Astrocyte (in vitro differentiated cells and primary cell): ENCODE data around the gene C12orf57. TPM values are rescaled to one million over a fixed set of nuclear protein-coding genes. Genes with fewer than 3 reads are reported as not detected.

ENCODE experiments used
- DNase-seq: peaks from one replicate; pipeline ENCODE4 v3.0.0-alpha.2; 2010; ENCODE audit warnings: low read depth
- FAIRE-seq: peaks from 2 replicates; lab custom pipeline; 2011; peaks lifted over from hg19 to GRCh38; lab: Jason Lieb, UNC
- H2AFZ ChIP-seq: 2 replicates; pipeline ENCODE4 v1.6.0; 2012; ENCODE audit warnings: low read depth, low read length, inconsistent platforms
- H3K27ac ChIP-seq: 2 replicates; pipeline ENCODE4 v1.5.1; 2011; ENCODE audit warnings: low read depth, low read length, inconsistent platforms
- H3K27me3 ChIP-seq: 2 replicates; pipeline ENCODE4 v1.6.0; 2011; ENCODE audit warnings: low read length, inconsistent platforms; ENCODE audit not compliant: insufficient read depth
- H3K36me3 ChIP-seq: 2 replicates; pipeline ENCODE4 v1.5.1; 2011; ENCODE audit warnings: low read length, inconsistent platforms; ENCODE audit not compliant: insufficient read depth
- H3K4me1 ChIP-seq: 2 replicates; pipeline ENCODE4 v1.5.1; 2011; ENCODE audit warnings: low read length, inconsistent platforms; ENCODE audit not compliant: insufficient read depth
- H3K4me2 ChIP-seq: 2 replicates; pipeline ENCODE4 v1.6.0; 2012; ENCODE audit warnings: low read length, inconsistent platforms
- H3K4me3 ChIP-seq: 2 replicates; pipeline ENCODE4 v1.5.1; 2011; ENCODE audit warnings: low read depth, mild to moderate bottlenecking, low read length, inconsistent platforms; ENCODE audit not compliant: insufficient read depth
- H3K79me2 ChIP-seq: 2 replicates; pipeline ENCODE4 v1.6.0; 2012; ENCODE audit warnings: mild to moderate bottlenecking, low read length, inconsistent platforms; ENCODE audit not compliant: insufficient read depth
- H3K9ac ChIP-seq: 2 replicates; pipeline ENCODE4 v1.6.0; 2012; ENCODE audit warnings: mild to moderate bottlenecking, low read length, inconsistent platforms
- H3K9me3 ChIP-seq: 2 replicates; pipeline ENCODE4 v1.5.1; 2012; ENCODE audit warnings: low read depth, mild to moderate bottlenecking, low read length, inconsistent platforms; ENCODE audit not compliant: insufficient read depth
- H4K20me1 ChIP-seq: 2 replicates; pipeline ENCODE4 v1.6.0; 2012; ENCODE audit warnings: low read length, inconsistent platforms; ENCODE audit not compliant: insufficient read depth
- H3K27ac Mint-ChIP-seq: one replicate; pipeline ENCODE4 v1.8.0; 2021; ENCODE audit warnings: mild to moderate bottlenecking, mixed read lengths; ENCODE audit not compliant: unreplicated experiment
- H3K27me3 Mint-ChIP-seq: one replicate; pipeline ENCODE4 v1.8.0; 2021; ENCODE audit warnings: low read depth, mixed read lengths; ENCODE audit not compliant: unreplicated experiment
- H3K36me3 Mint-ChIP-seq: one replicate; pipeline ENCODE4 v1.8.0; 2021; ENCODE audit warnings: low read depth, mixed read lengths; ENCODE audit not compliant: unreplicated experiment
- H3K4me1 Mint-ChIP-seq: one replicate; pipeline ENCODE4 v1.8.0; 2021; ENCODE audit warnings: low read depth, mixed read lengths; ENCODE audit not compliant: unreplicated experiment
- H3K4me3 Mint-ChIP-seq: one replicate; pipeline ENCODE4 v1.8.0; 2021; ENCODE audit warnings: mild to moderate bottlenecking, moderate library complexity, mixed read lengths; ENCODE audit not compliant: unreplicated experiment
- H3K9me3 Mint-ChIP-seq: one replicate; pipeline ENCODE4 v1.8.0; 2021; ENCODE audit warnings: mild to moderate bottlenecking, mixed read lengths; ENCODE audit not compliant: unreplicated experiment
- EZH2 ChIP-seq: IDR thresholded peaks from 2 replicates; pipeline ENCODE4 v1.6.1; 2012; ENCODE audit warnings: mild to moderate bottlenecking, low read length, inconsistent platforms; ENCODE audit not compliant: insufficient read depth
- total RNA-seq: library from RNA; stranded (reverse); gene quantifications from 2 replicates; pipeline ENCODE4 v1.2.1, GENCODE V29; 2021
- TF ChIP-seq, protein P1 (sequence below): IDR thresholded peaks from 2 replicates; pipeline ENCODE4 v1.5.1; 2011; ENCODE audit warnings: low read depth, mild to moderate bottlenecking, inconsistent platforms, low read length, moderate library complexity; ENCODE audit not compliant: insufficient read depth

The C12orf57 gene
- total RNA-seq, 1 donor from 2014 or later: 117 TPM

DNA sequence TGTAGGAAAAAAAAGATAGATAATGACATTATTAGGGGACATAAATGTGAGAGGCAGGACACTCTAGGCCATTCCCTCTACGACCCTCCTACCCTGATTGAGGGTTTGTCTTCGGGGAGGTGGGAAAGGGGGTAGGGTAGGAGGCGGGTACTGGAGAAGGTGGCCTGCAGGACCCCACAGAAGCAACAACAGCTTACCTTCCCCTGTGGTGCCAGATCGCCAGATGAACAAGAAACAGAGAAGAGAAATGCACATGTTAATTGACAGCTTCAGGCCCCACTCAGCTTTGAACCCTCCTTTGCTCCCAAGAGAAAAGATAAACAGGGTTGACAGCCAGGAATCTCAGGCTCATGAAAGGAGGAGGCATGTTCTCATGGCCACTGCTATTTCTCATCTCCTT, 21.9 kb downstream of the C12orf57 start:
- H3K4me3 ChIP-seq: no peak overlapping the region
- H2AFZ ChIP-seq: no peak overlapping the region
- Mint-ChIP-seq H3K4me3 (peak overlapping the region; percentile 20), H3K27ac (peak overlapping the region; percentile 72), H3K9me3 (no peaks in the 10 kb centered on the region), H3K36me3 (peaks cover 12% of the 10 kb centered on the region), H3K27me3 (no peaks in the 10 kb centered on the region), H3K4me1 (peaks cover 19% of the 10 kb centered on the region)
- H3K79me2 ChIP-seq: peaks cover 36% of the 10 kb centered on the region
- no peak overlapping the region for H3K9ac ChIP-seq
- DNase-seq (no peak), FAIRE-seq (no peak)
- no peak overlapping the region for H3K27ac ChIP-seq
- no peaks in the 10 kb centered on the region for H3K27me3 ChIP-seq
- peaks cover 25% of the 10 kb centered on the region for H3K4me1 ChIP-seq
- peaks cover 29% of the 10 kb centered on the region for H3K36me3 ChIP-seq
- H3K9me3 ChIP-seq: no peaks in the 10 kb centered on the region
- TF ChIP-seq EZH2: no peak
- TF ChIP-seq, protein P1, sequence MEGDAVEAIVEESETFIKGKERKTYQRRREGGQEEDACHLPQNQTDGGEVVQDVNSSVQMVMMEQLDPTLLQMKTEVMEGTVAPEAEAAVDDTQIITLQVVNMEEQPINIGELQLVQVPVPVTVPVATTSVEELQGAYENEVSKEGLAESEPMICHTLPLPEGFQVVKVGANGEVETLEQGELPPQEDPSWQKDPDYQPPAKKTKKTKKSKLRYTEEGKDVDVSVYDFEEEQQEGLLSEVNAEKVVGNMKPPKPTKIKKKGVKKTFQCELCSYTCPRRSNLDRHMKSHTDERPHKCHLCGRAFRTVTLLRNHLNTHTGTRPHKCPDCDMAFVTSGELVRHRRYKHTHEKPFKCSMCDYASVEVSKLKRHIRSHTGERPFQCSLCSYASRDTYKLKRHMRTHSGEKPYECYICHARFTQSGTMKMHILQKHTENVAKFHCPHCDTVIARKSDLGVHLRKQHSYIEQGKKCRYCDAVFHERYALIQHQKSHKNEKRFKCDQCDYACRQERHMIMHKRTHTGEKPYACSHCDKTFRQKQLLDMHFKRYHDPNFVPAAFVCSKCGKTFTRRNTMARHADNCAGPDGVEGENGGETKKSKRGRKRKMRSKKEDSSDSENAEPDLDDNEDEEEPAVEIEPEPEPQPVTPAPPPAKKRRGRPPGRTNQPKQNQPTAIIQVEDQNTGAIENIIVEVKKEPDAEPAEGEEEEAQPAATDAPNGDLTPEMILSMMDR: no peak
- H3K4me2 ChIP-seq: no peak overlapping the region
- H4K20me1 ChIP-seq: peaks cover 7% of the 10 kb centered on the region

DNA sequence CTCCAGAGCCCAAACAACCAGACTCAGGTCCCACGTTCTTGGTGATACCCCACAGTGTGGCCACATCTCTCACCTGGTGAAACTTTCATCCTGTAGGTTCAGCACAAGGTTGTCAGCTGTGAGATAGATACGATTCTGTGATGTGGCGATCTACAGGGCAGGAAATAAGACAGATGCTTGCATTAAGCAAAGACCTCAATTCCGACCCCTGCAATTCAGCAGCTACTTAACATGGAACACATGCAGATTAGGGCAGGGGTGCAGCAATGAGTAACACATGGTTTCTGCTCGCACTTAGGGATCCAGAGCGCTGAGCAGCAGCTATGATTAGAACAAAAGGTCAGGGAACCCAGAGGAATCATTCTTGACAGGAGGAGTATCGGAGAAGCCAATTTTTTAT, 22.5 kb downstream of the C12orf57 start:
- H4K20me1 ChIP-seq: peaks cover 7% of the 10 kb centered on the region
- peaks cover 29% of the 10 kb centered on the region for H3K36me3 ChIP-seq
- no peak overlapping the region for H3K4me3 ChIP-seq
- H3K4me1 ChIP-seq: peaks cover 22% of the 10 kb centered on the region
- Mint-ChIP-seq H3K27me3 (no peaks in the 10 kb centered on the region), H3K4me1 (peaks cover 19% of the 10 kb centered on the region), H3K4me3 (no peak overlapping the region), H3K9me3 (no peaks in the 10 kb centered on the region), H3K36me3 (peaks cover 12% of the 10 kb centered on the region), H3K27ac (no peak overlapping the region)
- no peak for DNase-seq
- no peaks in the 10 kb centered on the region for H3K9me3 ChIP-seq
- H3K27me3 ChIP-seq: no peaks in the 10 kb centered on the region
- H3K9ac ChIP-seq: no peak overlapping the region
- H2AFZ ChIP-seq: no peak overlapping the region
- no peak overlapping the region for H3K4me2 ChIP-seq
- no peak for FAIRE-seq
- H3K27ac ChIP-seq: no peak overlapping the region
- TF ChIP-seq, protein P1: no peak
- no peak for TF ChIP-seq EZH2
- peaks cover 42% of the 10 kb centered on the region for H3K79me2 ChIP-seq

DNA sequence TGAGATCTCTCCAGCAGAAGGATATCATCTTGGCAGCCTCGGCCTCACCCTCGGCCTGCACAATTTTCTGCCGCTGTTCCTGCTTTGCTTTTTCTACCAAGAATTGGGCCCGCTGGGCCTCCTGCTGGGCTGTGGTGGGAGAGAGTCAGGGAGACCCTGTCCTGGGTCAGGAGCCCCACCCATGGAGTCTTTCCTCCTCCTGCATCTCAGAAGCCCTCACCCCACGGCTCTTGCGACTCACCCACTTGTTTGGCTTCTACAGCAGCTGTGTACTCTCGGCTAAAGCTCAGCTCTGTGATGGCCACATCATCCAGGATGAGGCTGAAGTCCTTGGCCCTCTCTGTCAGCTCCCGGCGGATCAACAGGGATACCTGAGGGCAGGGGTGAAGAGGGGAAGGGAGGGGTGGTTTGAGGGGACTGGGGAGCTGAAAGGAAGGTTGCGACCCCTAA, 23.9 kb downstream of the C12orf57 start:
- Mint-ChIP-seq H3K4me3 (no peak overlapping the region), H3K27ac (peak overlapping the region; percentile 69), H3K36me3 (peaks cover 12% of the 10 kb centered on the region)

More for the DNA sequence above, 23.9 kb downstream of the C12orf57 start:
- Mint-ChIP-seq H3K4me1 (peaks cover 21% of the 10 kb centered on the region), H3K27me3 (no peaks in the 10 kb centered on the region), H3K9me3 (no peaks in the 10 kb centered on the region)
- no peak for TF ChIP-seq EZH2
- TF ChIP-seq, protein P1: no peak
- Histone ChIP-seq H2AFZ (no peak overlapping the region), H4K20me1 (peaks cover 7% of the 10 kb centered on the region), H3K4me3 (no peak overlapping the region), H3K4me1 (peaks cover 12% of the 10 kb centered on the region), H3K9ac (no peak overlapping the region), H3K27me3 (no peaks in the 10 kb centered on the region), H3K27ac (no peak overlapping the region), H3K9me3 (no peaks in the 10 kb centered on the region), H3K36me3 (peaks cover 29% of the 10 kb centered on the region), H3K4me2 (no peak overlapping the region), H3K79me2 (peaks cover 56% of the 10 kb centered on the region)
- DNase-seq (no peak), FAIRE-seq (no peak)
